Measurements from ENCODE around the gene ADAMTS8. TPM values are rescaled to one million over a fixed set of nuclear protein-coding genes. Genes with fewer than 3 reads are reported as not detected.

ADAMTS8 gene
- total RNA-seq, 2 donors from 2014 or later = 0.42 to 12.2 TPM

DNA sequence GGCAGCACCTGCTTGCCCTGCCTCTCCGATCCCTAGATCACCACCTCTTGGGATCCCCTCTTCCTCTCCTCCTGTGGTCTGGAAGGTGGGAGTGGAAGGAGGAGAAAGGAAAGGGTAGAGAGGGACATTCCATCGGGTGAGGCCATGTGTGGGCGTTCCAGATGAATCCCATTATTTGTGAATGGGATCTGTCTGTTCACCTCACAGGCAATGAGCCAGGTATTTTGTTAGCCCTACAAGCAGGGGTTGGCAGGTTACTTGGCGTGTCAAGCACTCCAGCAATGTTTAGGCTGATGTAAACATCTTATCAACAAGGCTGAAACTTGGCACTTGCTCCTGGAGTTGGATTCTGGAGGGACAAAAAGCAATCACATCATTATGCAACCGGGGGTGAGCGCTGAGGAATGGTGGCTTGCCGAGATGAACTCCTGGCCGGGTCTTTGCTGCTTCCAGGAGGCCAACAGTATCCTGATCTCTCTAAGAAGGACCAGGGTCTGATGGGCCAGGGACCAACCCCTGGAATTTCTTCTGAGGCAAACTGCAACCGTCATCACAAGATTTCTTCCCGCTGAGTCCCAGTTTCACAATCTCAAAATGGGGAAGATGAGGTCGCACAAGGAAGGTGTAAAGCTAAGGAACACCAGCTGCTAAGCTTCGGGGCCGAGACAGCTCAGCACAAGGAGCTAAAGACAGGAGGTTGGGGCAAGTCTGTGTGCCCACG is 7.8 kb downstream of the ADAMTS8 start:
- Histone ChIP-seq H3K36me3 (no peaks in the 10 kb centered on the region), H3K27ac (no peak overlapping the region), H3K27me3 (no peaks in the 10 kb centered on the region), H3K9ac (ENCODE audit: low read depth in 2 of 2, low read length in 2 of 2) (no peak overlapping the region), H3K9me3 (no peaks in the 10 kb centered on the region), H3K4me1 (no peaks in the 10 kb centered on the region), H3K4me3 (no peak overlapping the region)
- TF ChIP-seq, protein P1, sequence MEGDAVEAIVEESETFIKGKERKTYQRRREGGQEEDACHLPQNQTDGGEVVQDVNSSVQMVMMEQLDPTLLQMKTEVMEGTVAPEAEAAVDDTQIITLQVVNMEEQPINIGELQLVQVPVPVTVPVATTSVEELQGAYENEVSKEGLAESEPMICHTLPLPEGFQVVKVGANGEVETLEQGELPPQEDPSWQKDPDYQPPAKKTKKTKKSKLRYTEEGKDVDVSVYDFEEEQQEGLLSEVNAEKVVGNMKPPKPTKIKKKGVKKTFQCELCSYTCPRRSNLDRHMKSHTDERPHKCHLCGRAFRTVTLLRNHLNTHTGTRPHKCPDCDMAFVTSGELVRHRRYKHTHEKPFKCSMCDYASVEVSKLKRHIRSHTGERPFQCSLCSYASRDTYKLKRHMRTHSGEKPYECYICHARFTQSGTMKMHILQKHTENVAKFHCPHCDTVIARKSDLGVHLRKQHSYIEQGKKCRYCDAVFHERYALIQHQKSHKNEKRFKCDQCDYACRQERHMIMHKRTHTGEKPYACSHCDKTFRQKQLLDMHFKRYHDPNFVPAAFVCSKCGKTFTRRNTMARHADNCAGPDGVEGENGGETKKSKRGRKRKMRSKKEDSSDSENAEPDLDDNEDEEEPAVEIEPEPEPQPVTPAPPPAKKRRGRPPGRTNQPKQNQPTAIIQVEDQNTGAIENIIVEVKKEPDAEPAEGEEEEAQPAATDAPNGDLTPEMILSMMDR (IDR thresholded peaks at IDR 0.05) = no peak
- DNase-seq = no peak
- intact Hi-C loops (cut with DNase I) = no loop called here

GRCh38 chr11:130418756-130419155 is 9.7 kb downstream of the ADAMTS8 start:
- H3K36me3 ChIP-seq = no peaks in the 10 kb centered on the region
- TF ChIP-seq, protein P1 (IDR thresholded peaks at IDR 0.05) = no peak
- no peaks in the 10 kb centered on the region for H3K4me1 ChIP-seq
- H3K9ac ChIP-seq (ENCODE audit: low read depth in 2 of 2, low read length in 2 of 2) = no peak overlapping the region
- no peak for DNase-seq
- H3K9me3 ChIP-seq = no peaks in the 10 kb centered on the region
- no peak overlapping the region for H3K4me3 ChIP-seq
- intact Hi-C loops (cut with DNase I) = no loop called here
- H3K27me3 ChIP-seq = no peaks in the 10 kb centered on the region
- no peak overlapping the region for H3K27ac ChIP-seq

DNA sequence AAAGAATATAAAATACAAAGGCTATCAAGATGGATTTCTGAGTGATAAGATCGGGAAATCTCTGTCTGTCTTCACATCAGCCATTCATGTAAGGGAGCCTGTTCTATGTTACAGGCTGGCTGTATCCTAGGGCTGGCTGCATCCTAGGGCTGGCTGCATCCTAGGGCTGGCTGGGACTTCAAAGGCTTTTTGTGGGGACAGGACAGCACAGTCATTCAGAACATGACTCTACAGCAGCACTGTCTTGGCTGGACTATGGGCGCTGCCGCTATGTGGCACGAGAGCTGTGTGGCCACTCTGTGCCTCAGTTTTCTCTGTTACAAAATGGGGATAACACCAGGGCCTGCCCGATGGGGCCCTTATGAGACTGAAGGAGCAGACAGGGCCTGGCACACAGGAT is 10.2 kb downstream of the ADAMTS8 start:
- Histone ChIP-seq H3K27ac (no peak overlapping the region), H3K9ac (ENCODE audit: low read depth in 2 of 2, low read length in 2 of 2) (no peak overlapping the region), H3K4me1 (no peaks in the 10 kb centered on the region), H3K4me3 (no peak overlapping the region), H3K36me3 (no peaks in the 10 kb centered on the region), H3K27me3 (no peaks in the 10 kb centered on the region), H3K9me3 (no peaks in the 10 kb centered on the region)
- no peak for DNase-seq
- TF ChIP-seq, protein P1 (IDR thresholded peaks at IDR 0.05) = no peak
- intact Hi-C loops (cut with DNase I) = no loop called here

DNA sequence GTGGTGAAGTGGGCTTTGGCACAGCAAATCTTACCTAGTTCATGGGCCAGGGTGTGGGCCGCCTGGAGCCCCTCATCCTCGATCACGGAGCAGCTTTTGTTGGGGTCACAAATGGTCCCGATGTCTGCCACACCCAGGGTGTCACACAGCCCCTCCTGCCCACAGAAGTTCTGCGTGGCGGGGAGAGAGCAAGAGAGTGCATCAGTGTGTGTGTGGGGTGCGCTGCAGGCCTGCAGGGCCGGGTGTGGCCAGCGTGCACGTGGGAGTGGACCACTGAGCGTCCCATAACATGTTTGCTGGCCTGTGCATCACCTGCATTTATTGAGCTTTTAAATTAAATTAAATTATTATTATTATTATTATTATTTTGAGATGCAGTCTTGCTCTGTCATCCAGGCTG is 11.5 kb downstream of the ADAMTS8 start:
- H3K4me3 ChIP-seq = no peak overlapping the region
- H3K4me1 ChIP-seq = no peaks in the 10 kb centered on the region
- TF ChIP-seq, protein P1 (IDR thresholded peaks at IDR 0.05) = no peak
- H3K27ac ChIP-seq = no peak overlapping the region
- no peaks in the 10 kb centered on the region for H3K9me3 ChIP-seq
- no peak for DNase-seq
- no peaks in the 10 kb centered on the region for H3K36me3 ChIP-seq
- no peaks in the 10 kb centered on the region for H3K27me3 ChIP-seq
- no peak overlapping the region for H3K9ac ChIP-seq (ENCODE audit: low read depth in 2 of 2, low read length in 2 of 2)
- intact Hi-C loops (cut with DNase I) = no loop called here

GRCh38 chr11:130416530-130416882 is 11.9 kb downstream of the ADAMTS8 start:
- Histone ChIP-seq H3K27me3 (no peaks in the 10 kb centered on the region), H3K9ac (ENCODE audit: low read depth in 2 of 2, low read length in 2 of 2) (no peak overlapping the region), H3K9me3 (no peaks in the 10 kb centered on the region), H3K4me1 (no peaks in the 10 kb centered on the region), H3K36me3 (no peaks in the 10 kb centered on the region), H3K4me3 (no peak overlapping the region), H3K27ac (no peak overlapping the region)
- TF ChIP-seq, protein P1 (IDR thresholded peaks at IDR 0.05) = no peak
- intact Hi-C loops (cut with DNase I) = no loop called here
- no peak for DNase-seq

Data from colonic mucosa (tissue), 4 donors.